Stimulated activated CD8-positive, alpha-beta memory T cell treated with anti-CD3 and anti-CD28 coated beads, Interleukin-7, amount 100 ng/mL, for 1 hour (primary cell): ENCODE measurements around the gene THPO.
"Not testable (repeated sequence)": the region's sequence is repeated elsewhere in the genome, so short reads cannot be mapped to it uniquely, and the experiment has no call there.

Source experiments
- DNase-seq, 2 donors: peaks; one replicate each; pipeline ENCODE4 v3.0.0-alpha.2; 2020; ENCODE audit warnings: low read depth in 2 of 2

The THPO gene

GRCh38 chr3:184349563-184350470 is 28.2 kb downstream of the THPO start:
- DNase-seq: no peak

GRCh38 chr3:184348057-184348382 is 30.0 kb downstream of the THPO start:
- DNase-seq: no peak

DNA sequence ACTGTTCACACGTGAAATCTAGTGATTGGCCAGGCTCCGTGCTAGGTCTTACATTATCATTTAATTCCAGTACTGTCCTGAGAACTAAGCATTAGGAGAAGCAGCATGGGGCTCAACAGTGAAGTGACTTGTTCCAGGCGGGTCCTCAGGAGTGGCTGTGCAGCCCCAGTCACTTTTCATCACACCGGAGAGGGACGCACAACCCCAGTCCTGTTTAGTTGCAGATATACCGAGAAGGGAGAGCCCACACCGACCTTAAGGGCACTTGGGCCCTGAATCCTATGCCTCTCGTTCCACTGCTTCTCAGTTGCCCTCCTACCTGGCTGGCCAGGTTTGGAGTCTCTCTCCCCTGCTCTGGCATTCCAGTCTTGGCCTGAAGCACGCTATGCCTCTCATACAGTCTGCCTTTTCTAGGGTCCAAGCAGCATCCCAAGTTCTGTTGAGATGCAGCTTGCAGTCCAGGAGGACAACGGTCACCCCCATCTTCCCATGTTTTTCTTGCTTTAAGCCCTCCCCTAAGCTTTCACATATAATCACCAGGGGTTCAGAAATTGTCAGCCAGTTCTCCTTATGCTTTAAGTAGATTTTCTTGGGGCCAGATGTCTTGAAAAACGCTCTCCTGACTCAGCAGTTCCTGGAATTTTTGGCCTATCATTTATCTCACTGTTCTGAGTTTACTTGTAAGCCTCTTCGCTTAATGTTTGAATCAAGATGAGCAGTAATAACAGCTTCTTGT is 30.5 kb downstream of the THPO start:
- DNase-seq: no peak

GRCh38 chr3:184346480-184347190 is 31.4 kb downstream of the THPO start:
- no peak for DNase-seq

DNA sequence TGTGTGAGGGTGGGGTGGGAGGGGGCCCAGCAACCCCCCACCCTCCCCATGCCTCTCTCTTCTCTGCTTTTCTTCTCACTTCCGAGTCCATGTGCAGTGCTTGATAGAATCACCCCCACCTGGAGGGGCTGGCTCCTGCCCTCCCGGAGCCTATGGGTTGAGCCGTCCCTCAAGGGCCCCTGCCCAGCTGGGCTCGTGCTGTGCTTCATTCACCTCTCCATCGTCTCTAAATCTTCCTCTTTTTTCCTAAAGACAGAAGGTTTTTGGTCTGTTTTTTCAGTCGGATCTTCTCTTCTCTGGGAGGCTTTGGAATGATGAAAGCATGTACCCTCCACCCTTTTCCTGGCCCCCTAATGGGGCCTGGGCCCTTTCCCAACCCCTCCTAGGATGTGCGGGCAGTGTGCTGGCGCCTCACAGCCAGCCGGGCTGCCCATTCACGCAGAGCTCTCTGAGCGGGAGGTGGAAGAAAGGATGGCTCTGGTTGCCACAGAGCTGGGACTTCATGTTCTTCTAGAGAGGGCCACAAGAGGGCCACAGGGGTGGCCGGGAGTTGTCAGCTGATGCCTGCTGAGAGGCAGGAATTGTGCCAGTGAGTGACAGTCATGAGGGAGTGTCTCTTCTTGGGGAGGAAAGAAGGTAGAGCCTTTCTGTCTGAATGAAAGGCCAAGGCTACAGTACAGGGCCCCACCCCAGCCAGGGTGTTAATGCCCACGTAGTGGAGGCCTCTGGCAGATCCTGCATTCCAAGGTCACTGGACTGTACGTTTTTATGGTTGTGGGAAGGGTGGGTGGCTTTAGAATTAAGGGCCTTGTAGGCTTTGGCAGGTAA is 32.5 kb downstream of the THPO start:
- DNase-seq: no peak

DNA sequence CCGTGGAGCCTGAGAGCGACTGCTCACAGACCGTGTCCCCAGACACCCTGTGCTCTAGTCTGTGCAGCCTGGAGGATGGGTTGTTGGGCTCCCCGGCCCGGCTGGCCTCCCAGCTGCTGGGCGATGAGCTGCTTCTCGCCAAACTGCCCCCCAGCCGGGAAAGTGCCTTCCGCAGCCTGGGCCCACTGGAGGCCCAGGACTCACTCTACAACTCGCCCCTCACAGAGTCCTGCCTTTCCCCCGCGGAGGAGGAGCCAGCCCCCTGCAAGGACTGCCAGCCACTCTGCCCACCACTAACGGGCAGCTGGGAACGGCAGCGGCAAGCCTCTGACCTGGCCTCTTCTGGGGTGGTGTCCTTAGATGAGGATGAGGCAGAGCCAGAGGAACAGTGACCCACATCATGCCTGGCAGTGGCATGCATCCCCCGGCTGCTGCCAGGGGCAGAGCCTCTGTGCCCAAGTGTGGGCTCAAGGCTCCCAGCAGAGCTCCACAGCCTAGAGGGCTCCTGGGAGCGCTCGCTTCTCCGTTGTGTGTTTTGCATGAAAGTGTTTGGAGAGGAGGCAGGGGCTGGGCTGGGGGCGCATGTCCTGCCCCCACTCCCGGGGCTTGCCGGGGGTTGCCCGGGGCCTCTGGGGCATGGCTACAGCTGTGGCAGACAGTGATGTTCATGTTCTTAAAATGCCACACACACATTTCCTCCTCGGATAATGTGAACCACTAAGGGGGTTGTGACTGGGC is 33.3 kb downstream of the THPO start:
- no peak for DNase-seq

DNA sequence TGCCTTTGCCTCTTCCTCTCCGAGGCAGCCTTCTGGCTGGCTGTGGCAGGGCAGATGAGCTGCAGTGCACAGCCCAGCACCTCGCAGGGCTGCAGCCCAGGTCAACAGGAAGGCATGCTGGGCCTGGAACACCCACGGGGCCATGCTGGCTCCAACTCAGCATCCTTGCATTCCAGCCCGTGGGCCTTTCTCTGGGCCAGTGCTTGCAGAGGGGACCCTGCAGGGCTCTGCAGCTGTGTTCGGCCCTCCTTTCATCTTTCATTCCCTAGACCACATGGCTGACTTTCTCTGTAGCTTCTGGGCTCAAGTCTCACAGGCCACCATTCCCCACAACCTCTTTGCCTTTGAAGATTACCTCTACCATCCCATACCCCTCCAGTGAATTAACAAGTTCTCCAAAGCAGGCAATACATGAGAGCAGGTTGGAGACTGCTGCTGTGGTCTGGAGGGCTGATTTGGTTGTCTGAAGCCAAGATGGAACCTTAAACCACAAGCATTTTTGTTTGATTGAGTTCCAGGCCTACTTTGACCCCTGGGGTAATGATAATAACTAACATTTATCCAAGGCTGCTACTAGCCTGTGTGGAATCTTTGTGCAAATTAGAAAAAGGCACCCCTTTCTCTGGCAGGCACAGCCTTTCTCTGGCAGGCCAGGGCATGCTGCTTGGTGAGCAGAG is 34.7 kb downstream of the THPO start:
- no peak for DNase-seq

DNA sequence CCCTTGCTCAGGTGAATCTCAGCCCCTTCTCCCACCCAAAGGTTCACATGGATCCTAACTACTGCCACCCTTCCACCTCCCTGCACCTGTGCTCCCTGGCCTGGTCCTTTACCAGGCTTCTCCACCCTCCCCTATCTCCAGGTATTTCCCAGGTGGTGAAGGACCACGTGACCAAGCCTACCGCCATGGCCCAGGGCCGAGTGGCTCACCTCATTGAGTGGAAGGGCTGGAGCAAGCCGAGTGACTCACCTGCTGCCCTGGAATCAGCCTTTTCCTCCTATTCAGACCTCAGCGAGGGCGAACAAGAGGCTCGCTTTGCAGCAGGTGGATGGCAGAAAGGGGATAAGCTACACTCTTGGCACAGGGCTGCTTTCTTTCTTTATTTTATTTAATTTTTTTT is 36.1 kb downstream of the THPO start:
- no peak for DNase-seq

GRCh38 chr3:184339451-184340135 is 38.4 kb downstream of the THPO start:
- not testable (repeated sequence) for DNase-seq

- no peak for DNase-seq
These were observed 39.0 kb downstream of the THPO start for GRCh38 chr3:184339001-184339400.

DNA sequence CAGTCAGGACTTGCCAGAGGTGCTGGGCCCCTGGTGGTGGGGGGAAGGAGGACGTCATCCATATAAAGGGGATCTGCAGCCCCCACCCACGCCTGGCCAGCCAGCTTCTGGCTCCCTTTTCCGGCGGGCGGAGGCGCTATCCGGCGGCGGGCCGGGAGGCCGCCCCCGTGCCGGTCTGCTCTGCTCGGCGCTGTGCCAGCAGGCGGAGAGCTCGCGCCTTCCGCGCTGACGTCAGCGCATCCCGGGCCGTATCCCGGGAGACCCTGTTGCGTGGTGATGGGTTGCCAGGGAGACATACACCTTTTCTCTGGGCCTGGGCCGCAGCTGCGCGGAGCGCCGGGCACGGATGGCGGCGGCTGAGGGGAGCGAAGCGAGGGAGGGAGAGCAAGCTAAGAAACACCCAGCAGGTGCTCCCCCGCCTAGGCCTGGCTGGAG is 39.5 kb downstream of the THPO start:
- DNase-seq: no peak

- DNase-seq: no peak
These were observed 40.0 kb downstream of the THPO start for GRCh38 chr3:184337981-184338380.

DNA sequence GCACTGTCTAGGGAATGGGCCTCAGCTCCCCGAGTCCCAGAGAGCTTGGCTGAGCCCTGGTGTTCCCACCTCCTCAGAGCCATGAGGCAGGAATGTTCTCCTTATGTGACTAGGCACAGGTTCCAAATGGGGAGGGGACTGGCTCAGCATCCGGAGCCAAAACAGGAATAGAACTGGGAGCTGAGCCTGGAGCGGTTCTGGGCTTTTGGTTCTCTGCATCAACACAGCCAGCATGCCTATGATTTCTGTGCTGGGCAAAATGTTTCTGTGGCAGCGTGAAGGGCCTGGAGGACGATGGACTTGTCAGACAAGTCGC is 40.6 kb downstream of the THPO start, which contains the start of gene FAM131A:
Gene FAM131A (plus strand): TSS at position 202 of the 316 bp plus-strand sequence. CDS start 31 bp downstream, at position 233.
- DNase-seq: no peak

DNA sequence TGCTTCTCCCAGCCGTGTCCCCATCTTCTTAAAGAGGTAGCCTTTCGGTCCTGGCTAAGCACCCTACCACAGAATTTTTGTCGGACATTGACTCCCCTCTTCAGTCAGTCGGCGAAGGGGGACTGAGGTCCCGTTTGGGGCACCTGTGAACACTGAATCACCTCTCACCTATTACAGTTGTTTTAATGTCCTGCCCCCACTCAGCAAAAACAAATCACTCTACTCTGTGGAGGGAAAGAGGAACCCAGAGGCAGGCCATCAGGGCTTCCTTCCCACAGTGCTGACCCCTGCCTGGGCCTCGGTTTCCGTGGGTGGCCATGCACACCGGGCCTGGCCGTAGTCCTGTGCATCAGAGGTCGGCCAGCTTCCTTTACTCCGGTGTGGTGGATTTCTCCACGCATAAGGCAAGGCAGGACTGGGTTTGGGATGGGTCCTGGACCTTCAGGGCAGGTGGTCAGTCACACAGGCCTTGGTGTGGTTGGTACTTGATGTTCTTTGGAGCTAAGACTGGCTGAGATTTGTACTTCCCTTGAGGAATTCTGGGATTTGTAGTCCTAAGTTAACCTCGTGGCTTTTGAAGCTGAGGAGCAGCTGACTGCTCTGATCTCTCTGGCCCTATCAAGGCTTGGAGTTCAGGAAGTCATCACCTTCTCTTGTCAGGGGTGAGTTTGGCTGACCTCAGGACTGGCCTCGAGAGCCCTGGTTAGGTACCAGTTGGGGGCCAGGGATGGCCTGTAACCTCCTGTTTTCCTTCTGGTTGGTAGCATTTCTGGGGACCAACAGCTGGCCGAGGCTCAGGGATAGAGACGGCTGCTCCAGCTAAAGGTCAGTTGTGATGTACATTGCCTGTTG is 41.2 kb downstream of the THPO start:
- no peak for DNase-seq

- DNase-seq: peak; percentile 71 to 85
These were observed 42.1 kb downstream of the THPO start for GRCh38 chr3:184335661-184336546.

DNA sequence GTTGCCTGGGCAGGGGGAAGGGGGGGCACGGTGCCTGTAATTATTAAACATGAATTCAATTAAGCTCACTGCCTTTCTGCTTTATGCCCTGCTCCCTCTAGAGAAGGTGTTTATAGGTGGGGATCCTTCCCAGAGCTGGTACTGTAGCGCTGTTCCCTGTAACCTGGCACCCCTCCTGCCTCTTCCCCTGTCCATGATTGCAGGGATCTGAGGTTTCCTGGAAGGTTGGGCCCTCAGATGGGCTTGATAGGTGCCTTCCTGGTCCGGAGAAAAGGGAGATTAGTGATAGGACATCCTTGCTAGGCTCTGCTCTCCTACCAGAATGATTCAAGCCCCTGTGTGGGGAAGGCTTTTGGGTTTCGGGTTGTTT is 42.7 kb downstream of the THPO start:
- no peak for DNase-seq

DNA sequence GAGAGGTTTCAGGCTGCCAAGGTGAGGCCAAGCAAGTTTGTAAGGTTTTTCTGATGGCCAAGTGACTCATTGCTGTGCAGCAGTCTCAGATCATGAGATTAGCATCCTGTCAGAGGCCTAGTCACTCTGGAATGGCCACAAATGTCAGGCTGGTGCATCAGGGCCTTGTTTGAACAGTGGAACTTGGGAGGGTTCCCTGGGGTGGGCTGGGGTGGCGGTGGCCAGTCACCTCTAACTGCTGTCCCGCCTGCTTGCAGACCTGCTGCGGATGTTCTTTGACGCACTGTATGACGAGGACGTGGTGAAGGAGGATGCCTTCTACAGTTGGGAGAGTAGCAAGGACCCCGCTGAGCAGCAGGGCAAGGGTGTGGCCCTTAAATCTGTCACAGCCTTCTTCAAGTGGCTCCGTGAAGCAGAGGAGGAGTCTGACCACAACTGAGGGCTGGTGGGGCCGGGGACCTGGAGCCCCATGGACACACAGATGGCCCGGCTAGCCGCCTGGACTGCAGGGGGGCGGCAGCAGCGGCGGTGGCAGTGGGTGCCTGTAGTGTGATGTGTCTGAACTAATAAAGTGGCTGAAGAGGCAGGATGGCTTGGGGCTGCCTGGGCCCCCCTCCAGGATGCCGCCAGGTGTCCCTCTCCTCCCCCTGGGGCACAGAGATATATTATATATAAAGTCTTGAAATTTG is 43.4 kb downstream of the THPO start:
- no peak for DNase-seq
